HepG2 (cell line): Measurements from ENCODE around the gene AP3M1. TPM values are rescaled to one million over a fixed set of nuclear protein-coding genes. Genes with fewer than 3 reads are reported as not detected.

Experiments used
- ATAC-seq: fragments of 200-7000 bp; cut with Tn5 transposase; 3 replicates; pipeline ENCODE4 v1.9.1; 2020; ENCODE audit warnings: mild to moderate bottlenecking, moderate library complexity
- BruUV-seq: library from RNA; stranded (reverse); fragments of 400-500 nt; replicated peaks from 2 replicates; lab custom pipeline; 2021; lab: Mats Ljungman, UMichigan
- CTCF ChIA-PET: fragments of 300-600 bp; formaldehyde crosslinking; extraction: SDS; loops from one replicate; lab custom pipeline; 2021; ENCODE audit warnings: low total read pairs, inconsistent platforms, low intra/inter-chr PET ratio; lab: Yijun Ruan, JAX
- POLR2A ChIA-PET: fragments of 350-600 bp; sonication (Branson Sonifier 250); formaldehyde crosslinking; loops from one replicate; lab custom pipeline; 2020; ENCODE audit warnings: antibody characterized with exemption, inconsistent platforms; lab: Yijun Ruan, JAX
- DNase-seq: peaks from one replicate; pipeline ENCODE4 v3.0.0-alpha.2; 2015; ENCODE audit warnings: low spot score
- FAIRE-seq: peaks from 3 replicates; lab custom pipeline; 2011; peaks lifted over from hg19 to GRCh38; lab: Jason Lieb, UNC
- H2AFZ ChIP-seq: one replicate; pipeline ENCODE4 v1.6.1; 2011; ENCODE audit warnings: low read length, inconsistent platforms
- H3K27ac ChIP-seq: fragments of 300-600 bp; 3 replicates; pipeline ENCODE4 v1.8.0; 2011; ENCODE audit warnings: mixed run types, mild to moderate bottlenecking, mixed read lengths, low read length, inconsistent platforms; ENCODE audit not compliant: insufficient read depth; ENCODE audit errors: extremely low read length
- H3K27me3 ChIP-seq, 2 experiments: fragments of 200-600 bp in 1 of 2; 2 replicates in 1 of 2; 3 replicates in 1 of 2; pipeline versions ENCODE4 v1.6.0 to v1.8.0; 2011; ENCODE audit warnings: low read length in 2 of 2, mild to moderate bottlenecking in 2 of 2, moderate library complexity in 2 of 2, inconsistent platforms in 1 of 2; ENCODE audit not compliant: insufficient read depth in 2 of 2, control insufficient read depth in 1 of 2
- H3K36me3 ChIP-seq, 2 experiments: fragments of 200-600 bp in 1 of 2; replicated peaks in 1 of 2; 2 replicates in 1 of 2; 3 replicates in 1 of 2; pipeline versions ENCODE4 v1.5.1 to v1.8.0; 2011; ENCODE audit warnings: low read length in 2 of 2, inconsistent platforms in 1 of 2; ENCODE audit not compliant: insufficient read depth in 2 of 2, control insufficient read depth in 1 of 2
- H3K4me1 ChIP-seq: 2 replicates; pipeline ENCODE4 v1.5.1; 2012; ENCODE audit warnings: low read length, inconsistent platforms; ENCODE audit not compliant: insufficient read depth
- H3K4me2 ChIP-seq: 2 replicates; pipeline ENCODE4 v1.6.0; 2011; ENCODE audit warnings: low read depth, low read length, inconsistent platforms
- H3K4me3 ChIP-seq, 3 experiments: fragments of 200-600 bp in 1 of 3; sonication (generic), shearing (Covaris generic) in 1 of 3; replicated peaks in 1 of 3; 2 replicates each; pipeline ENCODE4 v1.5.1; 2011 to 2016; ENCODE audit warnings: low read length in 3 of 3, inconsistent platforms in 2 of 3, low read depth in 2 of 3, mild to moderate bottlenecking in 2 of 3, control low read depth in 1 of 3, mixed read lengths in 1 of 3; ENCODE audit not compliant: insufficient read depth in 1 of 3
- H3K79me2 ChIP-seq: one replicate; pipeline ENCODE4 v1.6.1; 2011; ENCODE audit warnings: low read length, inconsistent platforms; ENCODE audit not compliant: insufficient read depth
- H3K9ac ChIP-seq: 2 replicates; pipeline ENCODE4 v1.6.0; 2011; ENCODE audit warnings: mild to moderate bottlenecking, low read depth, low read length, inconsistent platforms; ENCODE audit not compliant: insufficient read depth
- H3K9me3 ChIP-seq: 2 replicates; pipeline ENCODE4 v1.5.1; 2012; ENCODE audit warnings: mild to moderate bottlenecking, low read length
- H4K20me1 ChIP-seq: 2 replicates; pipeline ENCODE4 v1.6.0; 2011; ENCODE audit warnings: inconsistent platforms, mild to moderate bottlenecking, low read length, moderate library complexity; ENCODE audit not compliant: insufficient read depth
- ARID4A ChIP-seq: sonication (generic); formaldehyde crosslinking; IDR thresholded peaks from 2 replicates; pipeline ENCODE4 v1.5.0; 2020; ENCODE audit warnings: mild to moderate bottlenecking, missing genetic modification reagents, borderline replicate concordance
- BORCS8-MEF2B ChIP-seq: sonication (generic); formaldehyde crosslinking; IDR thresholded peaks from 2 replicates; pipeline ENCODE4 v1.8.0; 2022; ENCODE audit warnings: mild to moderate bottlenecking, missing genetic modification reagents
- CEBPG ChIP-seq: IDR thresholded peaks from 2 replicates; pipeline ENCODE4 v1.6.1; 2016
- FOXC1 ChIP-seq: sonication (generic); formaldehyde crosslinking; IDR thresholded peaks from 2 replicates; pipeline ENCODE4 v1.8.0; 2022; ENCODE audit warnings: mild to moderate bottlenecking, missing genetic modification reagents, borderline replicate concordance
- KDM2A ChIP-seq: sonication (generic); formaldehyde crosslinking; IDR thresholded peaks from 2 replicates; pipeline ENCODE4 v1.4.0; 2020; ENCODE audit warnings: low read depth, missing genetic modification reagents, borderline replicate concordance
- MZF1 ChIP-seq: sonication (generic); formaldehyde crosslinking; IDR thresholded peaks from 2 replicates; pipeline ENCODE4 v1.8.1; 2023; ENCODE audit warnings: mild to moderate bottlenecking, missing genetic modification reagents, borderline replicate concordance
- NR3C1 ChIP-seq: sonication (generic); formaldehyde crosslinking; IDR thresholded peaks from 2 replicates; pipeline ENCODE4 v1.4.0; 2020; ENCODE audit warnings: missing genetic modification reagents
- SMARCC2 ChIP-seq: fragments of 450-650 bp; IDR thresholded peaks from 2 replicates; pipeline ENCODE4 v1.6.1; 2017; ENCODE audit warnings: antibody characterized with exemption, mild to moderate bottlenecking
- TMF1 ChIP-seq: sonication (generic); formaldehyde crosslinking; IDR thresholded peaks from 2 replicates; pipeline ENCODE4 v1.8.1; 2022; ENCODE audit warnings: low read depth, missing genetic modification reagents
- ZKSCAN8 ChIP-seq: IDR thresholded peaks from 2 replicates; pipeline ENCODE4 v1.6.1; 2016; ENCODE audit warnings: borderline replicate concordance, missing genetic modification reagents, missing compliant biosample characterization
- ZNF354B ChIP-seq: sonication (generic); formaldehyde crosslinking; IDR thresholded peaks from 2 replicates; pipeline ENCODE4 v1.8.0; 2022; ENCODE audit warnings: mild to moderate bottlenecking, missing genetic modification reagents
- ZNF451 ChIP-seq: sonication (generic); formaldehyde crosslinking; IDR thresholded peaks from 2 replicates; pipeline ENCODE4 v1.5.0; 2020; ENCODE audit warnings: mild to moderate bottlenecking, missing genetic modification reagents
- ZNF740 ChIP-seq: sonication (generic); formaldehyde crosslinking; IDR thresholded peaks from 2 replicates; pipeline ENCODE4 v1.4.0; 2020; ENCODE audit warnings: missing genetic modification reagents
- ZNF777 ChIP-seq: sonication (generic); formaldehyde crosslinking; IDR thresholded peaks from 2 replicates; pipeline ENCODE4 v1.4.0; 2020; ENCODE audit warnings: missing genetic modification reagents
- ZNF782 ChIP-seq: sonication (generic); formaldehyde crosslinking; IDR thresholded peaks from 2 replicates; pipeline ENCODE4 v1.4.0; 2020; ENCODE audit warnings: missing genetic modification reagents, mild to moderate bottlenecking, borderline replicate concordance
- WGBS: methylation state at CpG from one replicate; pipeline ENCODE4 v1.1.6; 2017; ENCODE audit warnings: low lambda C conversion rate; 5-methylcytosine and 5-hydroxymethylcytosine counted together
- in situ Hi-C: cut with HindIII; loops from 2 replicates; pipeline ENCODE4 v1.10.0; 2017; ENCODE audit warnings: low pct_unique_long_range_greater_than_20kb; ENCODE audit not compliant: extremely low pct_ligation_motif_present
- intact Hi-C: fragments of 100-400 bp; cut with micrococcal nuclease; formaldehyde crosslinking; loops from one replicate; pipeline ENCODE4 v1.10.0; 2022; ENCODE audit not compliant: unreplicated experiment
- polyA plus RNA-seq, 8 experiments: library from polyadenylated mRNA; depleted of rRNA in 3 of 8; stranded (reverse) in 7 of 8; unstranded in 1 of 8; fragments of >200 nt; fragmentation: Illumina TruSeq in 4 of 8; extraction: Trizol in 4 of 8; gene quantifications; 2 replicates each; pipeline versions ENCODE4 v1.2.1 to v1.2.3, GENCODE V29; 2011 to 2016; ENCODE audit warnings: low read depth in 4 of 8, missing spikeins in 1 of 8, mixed read lengths in 1 of 8; ENCODE audit not compliant: insufficient read depth in 1 of 8
- total RNA-seq, 5 experiments: library from RNA; depleted of rRNA; stranded (reverse); fragments of >200 nt; fragmentation: Illumina TruSeq; extraction: Trizol; gene quantifications; 2 replicates each; pipeline ENCODE4 v1.2.3, GENCODE V29; 2016; ENCODE audit warnings: low read depth in 1 of 5

Gene AP3M1
- total and polyA plus RNA-seq, 2 of the 13 experiments (the other 11 are each of a cell fraction or from before 2014, with no cell fraction given) = 29.0 to 31.6 TPM

- 99% methylated on average over 4 of the region's 4 CpGs for WGBS
- no peak for DNase-seq
- H3K27ac ChIP-seq = no peak overlapping the region
- CTCF ChIA-PET = no interaction called here
- no peak for ATAC-seq
- in situ Hi-C loops (no loop called here), intact Hi-C loops (no loop called here)
- H3K27me3 ChIP-seq = no peaks in the 10 kb centered on the region
- no TSS peak for BruUV-seq
- peaks cover 17 to 66% of the 10 kb centered on the region in 2 experiments; a peak in 4 of 5 replicates for H3K36me3 ChIP-seq
- no peaks in the 10 kb centered on the region for H3K9me3 ChIP-seq
- H3K4me3 ChIP-seq = no peak overlapping the region
- no peaks in the 10 kb centered on the region for H3K79me2 ChIP-seq
- no peaks in the 10 kb centered on the region for H3K4me1 ChIP-seq
- no peak for TF ChIP-seq ZNF740 (CRISPR knock-in tag)
- no peak for TF ChIP-seq FOXC1 (CRISPR knock-in tag)
- no peak for TF ChIP-seq ZNF354B (CRISPR knock-in tag)
- TF ChIP-seq NR3C1 (CRISPR knock-in tag) = no peak
- no peak for TF ChIP-seq ZNF782 (CRISPR knock-in tag)
- TF ChIP-seq MZF1 (CRISPR knock-in tag) = no peak
- no peak for TF ChIP-seq BORCS8-MEF2B (CRISPR knock-in tag)
- H3K4me2 ChIP-seq = no peak overlapping the region
- POLR2A ChIA-PET = no interaction called here
- no peak for FAIRE-seq
- no peak overlapping the region for H3K9ac ChIP-seq
- no peak overlapping the region for H2AFZ ChIP-seq
- no peaks in the 10 kb centered on the region for H4K20me1 ChIP-seq
These were observed 57.0 kb downstream of the AP3M1 start for GRCh38 chr10:74093530-74094164.

- in situ Hi-C loops (no loop called here), intact Hi-C loops (no loop called here)
- H3K4me3 ChIP-seq = no peak overlapping the region
- WGBS = 97% methylated on average over 3 of the region's 3 CpGs
- H3K79me2 ChIP-seq = no peaks in the 10 kb centered on the region
- no peak overlapping the region for H3K4me2 ChIP-seq
- H3K27ac ChIP-seq = no peak overlapping the region
- BruUV-seq = no TSS peak
- POLR2A ChIA-PET = no interaction called here
- ATAC-seq = no peak
- FAIRE-seq = no peak
- peaks cover 15 to 56% of the 10 kb centered on the region in 2 experiments; a peak in 4 of 5 replicates for H3K36me3 ChIP-seq
- H3K27me3 ChIP-seq = no peaks in the 10 kb centered on the region
- no peak for DNase-seq
- H3K4me1 ChIP-seq = no peaks in the 10 kb centered on the region
- H3K9me3 ChIP-seq = no peaks in the 10 kb centered on the region
- H3K9ac ChIP-seq = no peak overlapping the region
- CTCF ChIA-PET = no interaction called here
- H4K20me1 ChIP-seq = no peaks in the 10 kb centered on the region
- H2AFZ ChIP-seq = no peak overlapping the region
- TF ChIP-seq SMARCC2 (no peak), KDM2A (CRISPR knock-in tag) (no peak), ZKSCAN8 (CRISPR knock-in tag) (no peak), ARID4A (CRISPR knock-in tag) (no peak), CEBPG (CRISPR knock-in tag) (no peak), TMF1 (CRISPR knock-in tag) (no peak), ZNF777 (no peak), ZNF451 (CRISPR knock-in tag) (no peak)
These were observed 58.3 kb downstream of the AP3M1 start for GRCh38 chr10:74092372-74092771.
